Measurements from ENCODE around the gene PLPPR1. TPM values are rescaled to one million over a fixed set of nuclear protein-coding genes. Genes with fewer than 3 reads are reported as not detected.

The PLPPR1 gene
- total RNA-seq, 4 donors from 2014 or later: 0.60 to 0.68 TPM; not detected in 2

DNA sequence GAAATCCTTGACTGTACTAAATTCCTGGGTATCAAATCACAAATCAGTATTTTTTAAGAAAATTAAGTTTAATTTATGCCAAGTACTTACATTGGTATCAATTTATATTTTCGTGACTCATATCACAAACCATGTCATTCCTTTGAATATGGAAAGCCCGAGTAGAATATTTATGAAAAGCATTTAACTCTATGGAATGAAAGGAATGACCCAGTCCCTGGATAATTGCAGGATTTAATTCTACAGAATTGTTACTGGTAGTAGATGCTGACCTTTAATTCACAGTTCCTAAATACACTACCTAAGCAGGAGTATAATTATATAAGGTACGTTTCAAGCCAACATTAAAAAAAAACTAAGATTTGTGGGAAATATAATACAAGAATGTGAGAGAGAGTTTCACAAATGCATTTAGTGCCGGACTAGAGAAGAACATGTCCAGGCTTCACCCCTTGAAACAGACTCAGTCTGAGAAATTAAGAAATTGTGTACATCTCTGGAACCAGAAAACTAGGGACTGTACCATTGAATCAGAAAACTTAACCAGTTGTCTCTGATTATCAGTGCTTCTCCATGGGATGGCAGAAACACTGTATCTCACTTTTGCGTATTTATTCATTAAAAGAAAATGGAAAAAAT is 28.5 kb upstream of the PLPPR1 start:
- WGBS, 2 donors (ENCODE audit: low coverage in 1 of 2): 66 to 74% methylated on average over 5 of the region's 5 CpGs
- DNase-seq: no peak
- H3K27me3 ChIP-seq: no peaks in the 10 kb centered on the region
- H3K27ac ChIP-seq: no peak overlapping the region
- no peaks in the 10 kb centered on the region for H3K36me3 ChIP-seq
- H3K4me1 ChIP-seq: no peaks in the 10 kb centered on the region
- H3K4me3 ChIP-seq: no peak overlapping the region
- intact Hi-C loops (cut with DNase I; ENCODE audit: low total_unique reads) (no loop called here), in situ Hi-C loops (cut with MboI; ENCODE audit: low pct_ligation_motif_present in 1 of 4, low pct_unique_long_range_greater_than_20kb in 1 of 4, low sequenced_read_pairs in 3 of 4) (no loop called here)
- no peaks in the 10 kb centered on the region for H3K9me3 ChIP-seq
- TF ChIP-seq, protein P1, sequence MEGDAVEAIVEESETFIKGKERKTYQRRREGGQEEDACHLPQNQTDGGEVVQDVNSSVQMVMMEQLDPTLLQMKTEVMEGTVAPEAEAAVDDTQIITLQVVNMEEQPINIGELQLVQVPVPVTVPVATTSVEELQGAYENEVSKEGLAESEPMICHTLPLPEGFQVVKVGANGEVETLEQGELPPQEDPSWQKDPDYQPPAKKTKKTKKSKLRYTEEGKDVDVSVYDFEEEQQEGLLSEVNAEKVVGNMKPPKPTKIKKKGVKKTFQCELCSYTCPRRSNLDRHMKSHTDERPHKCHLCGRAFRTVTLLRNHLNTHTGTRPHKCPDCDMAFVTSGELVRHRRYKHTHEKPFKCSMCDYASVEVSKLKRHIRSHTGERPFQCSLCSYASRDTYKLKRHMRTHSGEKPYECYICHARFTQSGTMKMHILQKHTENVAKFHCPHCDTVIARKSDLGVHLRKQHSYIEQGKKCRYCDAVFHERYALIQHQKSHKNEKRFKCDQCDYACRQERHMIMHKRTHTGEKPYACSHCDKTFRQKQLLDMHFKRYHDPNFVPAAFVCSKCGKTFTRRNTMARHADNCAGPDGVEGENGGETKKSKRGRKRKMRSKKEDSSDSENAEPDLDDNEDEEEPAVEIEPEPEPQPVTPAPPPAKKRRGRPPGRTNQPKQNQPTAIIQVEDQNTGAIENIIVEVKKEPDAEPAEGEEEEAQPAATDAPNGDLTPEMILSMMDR (IDR thresholded peaks at IDR 0.05): no peak
- TF ChIP-seq POLR2AphosphoS5 (IDR thresholded peaks at IDR 0.05) (no peak), POLR2A (IDR thresholded peaks at IDR 0.05) (no peak), EP300 (IDR thresholded peaks at IDR 0.05; ENCODE audit: low read depth) (no peak)

DNA sequence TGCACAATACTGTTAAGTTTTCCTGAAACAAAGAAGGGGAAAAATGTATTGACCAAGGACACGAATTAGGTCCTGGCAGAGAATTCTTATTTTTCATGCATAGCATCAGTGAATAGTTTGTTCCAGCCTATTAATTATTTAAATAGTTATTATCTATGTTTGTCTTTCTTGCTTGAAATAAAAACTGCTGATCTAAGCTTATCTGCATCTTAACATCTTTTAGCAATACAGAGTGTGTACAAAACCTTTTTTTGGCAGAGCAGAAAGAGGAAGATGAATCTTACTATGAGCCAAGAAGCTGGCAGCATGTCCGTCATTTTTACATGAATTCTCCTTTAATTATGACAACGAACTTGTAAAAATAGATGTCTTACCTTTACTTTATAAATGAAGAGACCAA is 23.3 kb upstream of the PLPPR1 start:
- Histone ChIP-seq H3K9me3 (peaks cover 3 to 4% of the 10 kb centered on the region in 2 donors), H3K36me3 (no peaks in the 10 kb centered on the region), H3K27me3 (no peaks in the 10 kb centered on the region), H3K4me1 (no peaks in the 10 kb centered on the region), H3K4me3 (no peak overlapping the region), H3K27ac (no peak overlapping the region)
- in situ Hi-C loops (cut with MboI; ENCODE audit: low pct_ligation_motif_present in 1 of 4, low pct_unique_long_range_greater_than_20kb in 1 of 4, low sequenced_read_pairs in 3 of 4) (no loop called here), intact Hi-C loops (cut with DNase I; ENCODE audit: low total_unique reads) (no loop called here)
- DNase-seq: no peak
- no peak for TF ChIP-seq POLR2AphosphoS5 (IDR thresholded peaks at IDR 0.05)
- TF ChIP-seq, protein P1 (IDR thresholded peaks at IDR 0.05): no peak
- WGBS, 2 donors (ENCODE audit: low coverage in 1 of 2): 71 to 77% methylated on average over 3 of the region's 3 CpGs

DNA sequence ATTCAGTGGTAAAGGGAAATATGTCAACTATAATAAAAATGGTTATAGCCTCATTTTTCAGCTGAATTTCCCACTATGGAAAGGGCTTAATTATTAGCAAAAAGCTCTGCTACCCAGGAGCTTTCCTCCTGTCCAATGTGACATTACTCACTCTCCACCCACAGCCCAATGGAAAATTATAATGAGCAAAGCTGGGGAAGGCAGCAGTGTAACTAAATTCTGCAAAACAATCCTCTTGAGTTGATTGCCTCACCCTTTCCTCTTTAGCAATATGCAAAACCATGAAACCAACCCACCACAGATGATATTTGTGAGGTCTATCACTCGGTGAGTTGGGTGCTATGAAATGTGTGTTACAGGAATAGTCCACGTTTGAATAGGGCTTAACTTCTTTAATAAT is 14.0 kb upstream of the PLPPR1 start:
- Histone ChIP-seq H3K27ac (no peak overlapping the region), H3K4me1 (no peaks in the 10 kb centered on the region), H3K9me3 (no peaks in the 10 kb centered on the region), H3K36me3 (no peaks in the 10 kb centered on the region), H3K4me3 (no peak overlapping the region), H3K27me3 (no peaks in the 10 kb centered on the region)
- 49 to 63% methylated on average over 2 of the region's 2 CpGs for WGBS, 2 donors (ENCODE audit: low coverage in 1 of 2)
- DNase-seq: no peak
- intact Hi-C loops (cut with DNase I; ENCODE audit: low total_unique reads) (no loop called here), in situ Hi-C loops (cut with MboI; ENCODE audit: low pct_ligation_motif_present in 1 of 4, low pct_unique_long_range_greater_than_20kb in 1 of 4, low sequenced_read_pairs in 3 of 4) (no loop called here)
- no peak for TF ChIP-seq POLR2AphosphoS5 (IDR thresholded peaks at IDR 0.05)
- TF ChIP-seq, protein P1 (IDR thresholded peaks at IDR 0.05): no peak
- no peak for TF ChIP-seq EP300 (IDR thresholded peaks at IDR 0.05; ENCODE audit: low read depth)
- no peak for TF ChIP-seq POLR2A (IDR thresholded peaks at IDR 0.05)

DNA sequence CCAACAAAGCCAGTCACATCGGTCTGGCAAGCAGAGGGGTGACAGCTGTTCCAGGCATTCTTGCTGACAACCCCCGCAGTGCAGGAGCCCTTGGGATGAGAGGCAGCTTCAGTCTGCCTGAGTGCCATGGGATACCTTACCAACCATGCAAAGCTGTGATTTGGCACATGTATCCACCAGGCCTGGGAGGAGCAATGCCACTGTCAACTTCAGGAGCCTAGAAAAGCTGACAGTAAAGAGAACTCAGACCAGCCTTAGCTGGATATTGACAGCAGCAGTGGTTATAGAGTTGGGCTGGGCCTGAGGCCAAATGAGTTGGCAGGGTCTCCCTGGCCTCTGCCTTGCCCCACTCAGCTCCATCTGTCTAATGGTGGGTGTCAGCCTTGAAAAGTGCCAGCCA is 10.1 kb upstream of the PLPPR1 start:
- intact Hi-C loops (cut with DNase I; ENCODE audit: low total_unique reads): no loop called here

More for the DNA sequence above, 10.1 kb upstream of the PLPPR1 start:
- Histone ChIP-seq H3K4me1 (no peaks in the 10 kb centered on the region), H3K27ac (no peak overlapping the region), H3K36me3 (no peaks in the 10 kb centered on the region), H3K27me3 (no peaks in the 10 kb centered on the region), H3K9me3 (no peaks in the 10 kb centered on the region), H3K4me3 (no peak overlapping the region)
- no peak for TF ChIP-seq EP300 (IDR thresholded peaks at IDR 0.05; ENCODE audit: low read depth)
- no peak for TF ChIP-seq POLR2A (IDR thresholded peaks at IDR 0.05)
- no peak for TF ChIP-seq POLR2AphosphoS5 (IDR thresholded peaks at IDR 0.05)
- TF ChIP-seq, protein P1 (IDR thresholded peaks at IDR 0.05): no peak
- WGBS, 2 donors (ENCODE audit: low coverage in 1 of 2): 72 to 90% methylated on average over 2 of the region's 2 CpGs
- DNase-seq: no peak
- in situ Hi-C loops (cut with MboI; ENCODE audit: low pct_ligation_motif_present in 1 of 4, low pct_unique_long_range_greater_than_20kb in 1 of 4, low sequenced_read_pairs in 3 of 4): no loop called here

All from transverse colon (tissue), 4 donors.